ENCODE data around the gene PLET1.
"Not testable (repeated sequence)": the region's sequence is repeated elsewhere in the genome, so short reads cannot be mapped to it uniquely, and the experiment has no call there.

The PLET1 gene

GRCh38 chr11:112206071-112206470 is 54.6 kb downstream of the PLET1 start:
- no peak for DNase-seq

- no peak for DNase-seq
Measured at GRCh38 chr11:112200252-112200651, 60.4 kb downstream of the PLET1 start.

GRCh38 chr11:112199101-112199500 is 61.6 kb downstream of the PLET1 start:
- DNase-seq = not testable (repeated sequence)
